ENCODE results near the gene HMGCLL1. TPM values are rescaled to one million over a fixed set of nuclear protein-coding genes. Genes with fewer than 3 reads are reported as not detected.

HMGCLL1 gene
- total and polyA plus RNA-seq, 7 donors: 0.23 to 7.5 (median 0.89) TPM; not detected in 1

GRCh38 chr6:55423933-55424332 is 155.1 kb downstream of the HMGCLL1 start:
- WGBS, 2 donors: 51 to 67% methylated on average over 2 of the region's 2 CpGs
- H3K27ac ChIP-seq: no peak overlapping the region
- DNase-seq: no peak
- H3K9me3 ChIP-seq: no peaks in the 10 kb centered on the region
- H3K4me1 ChIP-seq: no peaks in the 10 kb centered on the region
- H3K36me3 ChIP-seq: no peaks in the 10 kb centered on the region
- intact Hi-C loops (cut with DNase I): no loop called here
- no peak overlapping the region for H3K4me3 ChIP-seq
- TF ChIP-seq CTCF (IDR thresholded peaks at IDR 0.05) (no peak), POLR2AphosphoS5 (IDR thresholded peaks at IDR 0.05) (no peak), EP300 (IDR thresholded peaks at IDR 0.05) (no peak), POLR2A (IDR thresholded peaks at IDR 0.05) (no peak)
- no peaks in the 10 kb centered on the region for H3K27me3 ChIP-seq

GRCh38 chr6:55410674-55411073 is 168.3 kb downstream of the HMGCLL1 start:
- H3K27me3 ChIP-seq: no peaks in the 10 kb centered on the region
- no peak for DNase-seq
- TF ChIP-seq POLR2AphosphoS5 (IDR thresholded peaks at IDR 0.05) (no peak), CTCF (IDR thresholded peaks at IDR 0.05) (no peak), EP300 (IDR thresholded peaks at IDR 0.05) (no peak), POLR2A (IDR thresholded peaks at IDR 0.05) (no peak)

GRCh38 chr6:55405474-55406235 is 173.3 kb downstream of the HMGCLL1 start:
- H3K4me1 ChIP-seq: no peaks in the 10 kb centered on the region
- H3K4me3 ChIP-seq: no peak overlapping the region
- WGBS, 2 donors: 77 to 80% methylated on average over 7 of the region's 7 CpGs
- no peak for TF ChIP-seq POLR2AphosphoS5 (IDR thresholded peaks at IDR 0.05)
- TF ChIP-seq CTCF (IDR thresholded peaks at IDR 0.05): no peak
- no peak for TF ChIP-seq EP300 (IDR thresholded peaks at IDR 0.05)
- TF ChIP-seq POLR2A (IDR thresholded peaks at IDR 0.05): no peak
- no peak overlapping the region for H3K27ac ChIP-seq
- H3K9me3 ChIP-seq: no peaks in the 10 kb centered on the region
- H3K27me3 ChIP-seq: no peaks in the 10 kb centered on the region
- no peaks in the 10 kb centered on the region for H3K36me3 ChIP-seq
- intact Hi-C loops (cut with DNase I): no loop called here
- no peak for DNase-seq

More at GRCh38 chr6:55410674-55411073, 168.3 kb downstream of the HMGCLL1 start:
- intact Hi-C loops (cut with DNase I): no loop called here
- Histone ChIP-seq H3K9me3 (no peaks in the 10 kb centered on the region), H3K4me1 (no peaks in the 10 kb centered on the region), H3K27ac (no peak overlapping the region), H3K36me3 (no peaks in the 10 kb centered on the region), H3K4me3 (no peak overlapping the region)

- peaks cover 0 to 7% (median 3%) of the 10 kb centered on the region in 4 donors for H3K4me1 ChIP-seq
- H3K9me3 ChIP-seq: no peaks in the 10 kb centered on the region
- no peak overlapping the region for H3K4me3 ChIP-seq
- DNase-seq: no peak
- 13 to 41% methylated on average over 1 of the region's 1 CpG for whole genome bisulfite sequencing, 2 donors
- TF ChIP-seq POLR2AphosphoS5 (IDR thresholded peaks at IDR 0.05) (no peak), POLR2A (IDR thresholded peaks at IDR 0.05) (no peak), CTCF (IDR thresholded peaks at IDR 0.05) (no peak), EP300 (IDR thresholded peaks at IDR 0.05) (no peak)
- no peaks in the 10 kb centered on the region for H3K36me3 ChIP-seq
- intact Hi-C loops (cut with DNase I): no loop called here
- H3K27me3 ChIP-seq: no peaks in the 10 kb centered on the region
- no peak overlapping the region for H3K27ac ChIP-seq
Measured at GRCh38 chr6:55399351-55399750, 179.6 kb downstream of the HMGCLL1 start.
